Amniotic epithelial cell (primary cell): ENCODE results near the gene ITGB1.
A peak's percentile ranks its signal among the peaks of the same experiment; 100 is the strongest.
"Not testable (repeated sequence)": the region's sequence is repeated elsewhere in the genome, so short reads cannot be mapped to it uniquely, and the experiment has no call there.

Source experiments
- DNase-seq: peaks from one replicate; pipeline ENCODE4 v3.0.0-alpha.2; 2010; ENCODE audit warnings: low read depth

The ITGB1 gene

GRCh38 chr10:32958085-32959005 lies at the start of gene ITGB1:
TSS of gene ITGB1 (minus strand) at chr10:32958230. CDS start at chr10:32935558, 22,672 bp downstream.
- DNase-seq = peak; percentile 92

GRCh38 chr10:33006342-33006887 lies 48.4 kb upstream of the ITGB1 start:
- no peak for DNase-seq

- peak; percentile 99 for DNase-seq
Observed at GRCh38 chr10:33005322-33006301, 47.6 kb upstream of the ITGB1 start.

GRCh38 chr10:33001908-33002492 lies 44.0 kb upstream of the ITGB1 start:
- no peak for DNase-seq

- DNase-seq = not testable (repeated sequence)
Observed at GRCh38 chr10:32998060-32998581, 40.1 kb upstream of the ITGB1 start.

- no peak for DNase-seq
Observed at GRCh38 chr10:32995751-32996150, 37.7 kb upstream of the ITGB1 start.

- DNase-seq = no peak
Observed at GRCh38 chr10:32995066-32995622, 37.1 kb upstream of the ITGB1 start.

- DNase-seq = not testable (repeated sequence)
Observed at GRCh38 chr10:32994632-32995031, 36.6 kb upstream of the ITGB1 start.

- not testable (repeated sequence) for DNase-seq
Observed at GRCh38 chr10:32992310-32992709, 34.3 kb upstream of the ITGB1 start.

GRCh38 chr10:32990811-32991210 lies 32.8 kb upstream of the ITGB1 start:
- no peak for DNase-seq

- peak; percentile 68 for DNase-seq
Observed at GRCh38 chr10:32988604-32989003, 30.6 kb upstream of the ITGB1 start.

- no peak for DNase-seq
Observed at GRCh38 chr10:32987172-32987571, 29.1 kb upstream of the ITGB1 start.

- peak; percentile 94 for DNase-seq
Observed at GRCh38 chr10:32985775-32986350, 27.8 kb upstream of the ITGB1 start.

- DNase-seq = no peak
Observed at GRCh38 chr10:32985341-32985764, 27.3 kb upstream of the ITGB1 start.

- DNase-seq = no peak
Observed at GRCh38 chr10:32984003-32984600, 26.1 kb upstream of the ITGB1 start.

GRCh38 chr10:32982911-32983909 lies 25.2 kb upstream of the ITGB1 start:
- DNase-seq = peak; percentile 93

GRCh38 chr10:32982293-32982709 lies 24.3 kb upstream of the ITGB1 start:
- DNase-seq = peak; percentile 90

- DNase-seq = peak; percentile 60
Observed at GRCh38 chr10:32981760-32982159, 23.7 kb upstream of the ITGB1 start.
